NCI-H2107 treated with DMSO at 0.1 percent for 48 hours (cell line): Measurements from ENCODE around the gene CNTN4.
"Not testable (repeated sequence)": the region's sequence is repeated elsewhere in the genome, so short reads cannot be mapped to it uniquely, and the experiment has no call there.

Experiments
- DNase-seq: peaks from one replicate; lab custom pipeline; 2025; ENCODE audit not compliant: unreplicated experiment; lab: John Stamatoyannopoulos, UW

The CNTN4 gene

GRCh38 chr3:2511356-2511755 is 412.7 kb downstream of the CNTN4 start:
- peak; percentile 60 for DNase-seq

- DNase-seq: no peak
Measured at GRCh38 chr3:2512881-2513280, 414.2 kb downstream of the CNTN4 start.

- DNase-seq: no peak
Measured at GRCh38 chr3:2513986-2514385, 415.3 kb downstream of the CNTN4 start.

- DNase-seq: peak; percentile 33
Measured at GRCh38 chr3:2516762-2517441, 418.2 kb downstream of the CNTN4 start.

- DNase-seq: peak; percentile 16
Measured at GRCh38 chr3:2517500-2518172, 419.0 kb downstream of the CNTN4 start.

- no peak for DNase-seq
Measured at GRCh38 chr3:2523281-2523836, 424.7 kb downstream of the CNTN4 start.

- DNase-seq: no peak
Measured at GRCh38 chr3:2525968-2526367, 427.3 kb downstream of the CNTN4 start.

- DNase-seq: no peak
Measured at GRCh38 chr3:2526926-2527325, 428.3 kb downstream of the CNTN4 start.

GRCh38 chr3:2527328-2527727 is 428.7 kb downstream of the CNTN4 start:
- DNase-seq: not testable (repeated sequence)

GRCh38 chr3:2534767-2535166 is 436.1 kb downstream of the CNTN4 start:
- not testable (repeated sequence) for DNase-seq

GRCh38 chr3:2535206-2535605 is 436.5 kb downstream of the CNTN4 start:
- DNase-seq: no peak

GRCh38 chr3:2536575-2536974 is 437.9 kb downstream of the CNTN4 start:
- no peak for DNase-seq

- no peak for DNase-seq
Measured at GRCh38 chr3:2540115-2540514, 441.4 kb downstream of the CNTN4 start.

- DNase-seq: peak; percentile 52
Measured at GRCh38 chr3:2543247-2543646, 444.6 kb downstream of the CNTN4 start.

- no peak for DNase-seq
Measured at GRCh38 chr3:2544212-2544611, 445.5 kb downstream of the CNTN4 start.

GRCh38 chr3:2544718-2545117 is 446.1 kb downstream of the CNTN4 start:
- DNase-seq: no peak

GRCh38 chr3:2547049-2547448 is 448.4 kb downstream of the CNTN4 start:
- no peak for DNase-seq

- no peak for DNase-seq
Measured at GRCh38 chr3:2554656-2555055, 456.0 kb downstream of the CNTN4 start.

GRCh38 chr3:2558796-2559195 is 460.1 kb downstream of the CNTN4 start:
- DNase-seq: no peak

GRCh38 chr3:2567451-2567850 is 468.8 kb downstream of the CNTN4 start:
- DNase-seq: no peak

GRCh38 chr3:2568156-2568555 is 469.5 kb downstream of the CNTN4 start:
- DNase-seq: no peak

GRCh38 chr3:2568929-2569328 is 470.3 kb downstream of the CNTN4 start:
- DNase-seq: no peak
